Measurements from ENCODE around the gene MCL1. TPM values are rescaled to one million over a fixed set of nuclear protein-coding genes. Genes with fewer than 3 reads are reported as not detected.

MCL1 gene
- total and polyA plus RNA-seq, 10 of the 15 experiments (the other 5 are each of a cell fraction or from before 2014, with no cell fraction given) = 18.1 to 148 (median 86.4) TPM

- TF ChIP-seq CHD2 (IDR thresholded peaks at IDR 0.05; ENCODE audit: borderline replicate concordance, low read depth, low read length) = 0 out of 2 replicates have a peak, but pooled peaks have one; percentile 14
- TF ChIP-seq CBX3 (IDR thresholded peaks at IDR 0.05; ENCODE audit: borderline replicate concordance, low read depth) = no peak
- TF ChIP-seq RFX5 (IDR thresholded peaks at IDR 0.05; ENCODE audit: low read depth, low read length) = no peak; the same call in 1 of the 2 replicates
Measured at GRCh38 chr1:150561254-150561973, 18.0 kb downstream of the MCL1 start (continued).

- BruUV-seq (replicated peaks) = no TSS peak
- no peaks in the 10 kb centered on the region for H3K9me3 ChIP-seq (replicated peaks; ENCODE audit: control insufficient read depth, insufficient read depth, low read length)
- ATAC-seq (peak; percentile 66), DNase-seq (ENCODE audit: low read depth, low spot score) (no peak), FAIRE-seq (peak; percentile 49)
- peak overlapping the region; percentile 80 for H3K4me3 ChIP-seq
- ChIA-PET SMC1A (ENCODE audit: uncharacterized antibody, unreplicated experiment) (interaction anchor here (0.6 to 12.5 kb wide), 25 partner anchors 12 to 386 kb away, joined by 3 to 388 read pairs (median 5); partner anchors contain the start of genes CTSS, ENSA, FALEC and GOLPH3L), POLR2A (interaction anchor here (0.5 to 11.4 kb wide), 11 partner anchors 16 to 509 kb away, joined by 3 to 324 read pairs (median 4); partner anchors contain the start of genes ENSA, GOLPH3L and MCL1), CTCF (interaction anchor here (0.6 to 13.7 kb wide), 69 partner anchors 10 to 445 kb away, joined by 3 to 390 read pairs (median 5); partner anchors contain the start of genes ANXA9, ARNT, CA14 and CTSS), RAD21 (ENCODE audit: unreplicated experiment) (interaction anchor here (0.5 to 12.1 kb wide), 24 partner anchors 16 to 436 kb away, joined by 3 to 387 read pairs (median 4); partner anchors contain the start of genes CTSS, ENSA, FALEC and GOLPH3L)
- no peaks in the 10 kb centered on the region for H3K27me3 ChIP-seq (replicated peaks in 1 of 2; ENCODE audit: control insufficient read depth in 2 of 2, insufficient read depth in 2 of 2, low read length in 1 of 2)
- peak overlapping the region; percentile 97 for H3K4me2 ChIP-seq (ENCODE audit: control insufficient read depth, insufficient read depth)
- intact Hi-C loops (cut with micrococcal nuclease; ENCODE audit: unreplicated experiment) (loop anchor here (1.0 to 5.0 kb wide), 6 partner anchors 61 to 417 kb away; partner anchors contain the start of genes CTSS, GOLPH3L and SETDB1), in situ Hi-C loops (cut with MboI) (no loop called here)
- H3K4me1 ChIP-seq (ENCODE audit: control insufficient read depth, insufficient read depth, low read length) = peaks cover 29% of the 10 kb centered on the region
- H3K9ac ChIP-seq (ENCODE audit: control insufficient read depth, insufficient read depth, low read length) = peak overlapping the region; percentile 98
- no peaks in the 10 kb centered on the region for H3K36me3 ChIP-seq (ENCODE audit: control insufficient read depth in 2 of 2, insufficient read depth in 2 of 2, low read length in 1 of 2)
- H4K20me1 ChIP-seq (ENCODE audit: control insufficient read depth, insufficient read depth) = no peaks in the 10 kb centered on the region
- peak overlapping the region; percentile 66 for H2AFZ ChIP-seq (ENCODE audit: control insufficient read depth, low read depth, low read length)
- H3K27ac ChIP-seq (ENCODE audit: control insufficient read depth, insufficient read depth) = peak overlapping the region; percentile 98
- 14% methylated on average over 17 of the region's 17 CpGs for WGBS (ENCODE audit: insufficient coverage, insufficient replicate concordance, low lambda C conversion rate, missing lambda C conversion rate)
- H3K79me2 ChIP-seq (ENCODE audit: control insufficient read depth, insufficient read depth, low read length) = peaks cover 32% of the 10 kb centered on the region
- TF ChIP-seq NBN (IDR thresholded peaks at IDR 0.05) = peak; percentile 15; the same call in 1 of the 2 replicates
- TF ChIP-seq MXI1 (IDR thresholded peaks at IDR 0.05; ENCODE audit: low read depth, low read length) = peak; percentile 55; the same call in 1 of the 2 replicates
- peak; percentile 25; the same call in 1 of the 2 replicates for TF ChIP-seq NRF1 (conservative IDR thresholded peaks at IDR 0.05; ENCODE audit: low read depth, low read length)
- peak; percentile 53 for TF ChIP-seq SKIL (IDR thresholded peaks at IDR 0.05; ENCODE audit: low read depth, poor library complexity, severe bottlenecking)
- TF ChIP-seq IRF3 (IDR thresholded peaks at IDR 0.05) = no peak
- TF ChIP-seq SIN3A (IDR thresholded peaks at IDR 0.05; ENCODE audit: low read depth, low read length) = peak; percentile 41; the same call in 1 of the 2 replicates
- TF ChIP-seq IKZF2 (IDR thresholded peaks at IDR 0.05) = no peak
- TF ChIP-seq IRF4 (IDR thresholded peaks at IDR 0.05; ENCODE audit: low read depth, low read length) = 0 out of 2 replicates have a peak, but pooled peaks have one; percentile 19
- TF ChIP-seq SMAD1 (IDR thresholded peaks at IDR 0.05; ENCODE audit: low read depth, partially characterized antibody) = no peak
- peak; percentile 90 to 97 (median 93) for TF ChIP-seq CTCF (IDR thresholded peaks at IDR 0.05 in 2 of 3, conservative IDR thresholded peaks at IDR 0.05 in 1 of 3; ENCODE audit: control insufficient read depth in 2 of 3, extremely low read depth in 1 of 3, insufficient read depth in 1 of 3, low read depth in 3 of 3, low read length in 3 of 3)
- 0 out of 2 replicates have a peak, but pooled peaks have one; percentile 18 for TF ChIP-seq STAT1 (conservative IDR thresholded peaks at IDR 0.05)
- TF ChIP-seq FOXK2 (IDR thresholded peaks at IDR 0.05) = no peak
Measured at GRCh38 chr1:150560576-150561253, 18.7 kb downstream of the MCL1 start.
